GM12878 (cell line): ENCODE data around the gene RNF40. TPM values are rescaled to one million over a fixed set of nuclear protein-coding genes. Genes with fewer than 3 reads are reported as not detected.

Source experiments
- ATAC-seq: fragments of 200-7000 bp; cut with Tn5 transposase; 3 replicates; pipeline ENCODE4 v1.9.1; 2020; ENCODE audit warnings: mild to moderate bottlenecking, moderate library complexity
- BruUV-seq: library from RNA; stranded (reverse); fragments of 400-500 nt; replicated peaks from 2 replicates; lab custom pipeline; 2021; lab: Mats Ljungman, UMichigan
- CTCF ChIA-PET: fragments of 300-600 bp; sonication (Branson Sonifier 250); formaldehyde crosslinking; extraction: SDS; loops from one replicate; lab custom pipeline; 2021; ENCODE audit warnings: inconsistent platforms; lab: Yijun Ruan, JAX
- POLR2A ChIA-PET: fragments of 350-600 bp; formaldehyde crosslinking; extraction: SDS; loops from one replicate; lab custom pipeline; 2021; ENCODE audit warnings: inconsistent platforms; lab: Charles Lee
- RAD21 ChIA-PET: fragments of 300-600 bp; sonication (Branson Sonifier 250); formaldehyde crosslinking; loops from one replicate; lab custom pipeline; 2023; ENCODE audit warnings: antibody characterized with exemption; ENCODE audit not compliant: unreplicated experiment; lab: Charles Lee
- SMC1A ChIA-PET: fragments of 300-600 bp; sonication (Branson Sonifier 250); formaldehyde crosslinking; loops from one replicate; lab custom pipeline; 2023; ENCODE audit not compliant: unreplicated experiment, uncharacterized antibody; lab: Charles Lee
- DNase-seq: peaks from one replicate; pipeline ENCODE4 v3.0.0-alpha.2; 2011; ENCODE audit warnings: low read depth, low spot score
- FAIRE-seq: peaks from 3 replicates; lab custom pipeline; 2011; peaks lifted over from hg19 to GRCh38; lab: Jason Lieb, UNC
- H2AFZ ChIP-seq: 2 replicates; pipeline ENCODE4 v1.6.0; 2011; ENCODE audit warnings: low read depth, low read length, control low read depth; ENCODE audit not compliant: control insufficient read depth
- H3K27ac ChIP-seq: 2 replicates; pipeline ENCODE4 v1.5.1; 2011; ENCODE audit warnings: control low read depth; ENCODE audit not compliant: control insufficient read depth, insufficient read depth
- H3K27me3 ChIP-seq, 2 experiments: replicated peaks in 1 of 2; 2 replicates each; pipeline versions ENCODE4 v1.6.0 to v1.6.1; 2011; ENCODE audit warnings: low read length in 1 of 2; ENCODE audit not compliant: control insufficient read depth in 2 of 2, insufficient read depth in 2 of 2
- H3K36me3 ChIP-seq, 2 experiments: 2 replicates each; pipeline ENCODE4 v1.5.1; 2011; ENCODE audit warnings: low read length in 1 of 2; ENCODE audit not compliant: control insufficient read depth in 2 of 2, insufficient read depth in 2 of 2
- H3K4me1 ChIP-seq: 2 replicates; pipeline ENCODE4 v1.6.1; 2011; ENCODE audit warnings: mild to moderate bottlenecking, low read length, moderate library complexity, mixed read lengths; ENCODE audit not compliant: control insufficient read depth, insufficient read depth
- H3K4me2 ChIP-seq: 2 replicates; pipeline ENCODE4 v1.6.0; 2011; ENCODE audit warnings: control low read depth; ENCODE audit not compliant: control insufficient read depth, insufficient read depth
- H3K4me3 ChIP-seq: fragments of 200-600 bp; sonication (generic); 2 replicates; pipeline ENCODE4 v1.5.1; 2016
- H3K79me2 ChIP-seq: 2 replicates; pipeline ENCODE4 v1.6.0; 2011; ENCODE audit warnings: low read length; ENCODE audit not compliant: control insufficient read depth, insufficient read depth
- H3K9ac ChIP-seq: 2 replicates; pipeline ENCODE4 v1.8.0; 2011; ENCODE audit warnings: low read length, control low read depth, mixed read lengths; ENCODE audit not compliant: control insufficient read depth, insufficient read depth
- H3K9me3 ChIP-seq: replicated peaks from 3 replicates; pipeline ENCODE4 v1.5.1; 2011; ENCODE audit warnings: mild to moderate bottlenecking, low read length; ENCODE audit not compliant: control insufficient read depth, insufficient read depth
- H4K20me1 ChIP-seq: 2 replicates; pipeline ENCODE4 v1.6.0; 2011; ENCODE audit not compliant: control insufficient read depth, insufficient read depth
- CBX3 ChIP-seq: fragments of 200-600 bp; sonication (generic); IDR thresholded peaks from 2 replicates; pipeline ENCODE4 v1.6.1; 2016; ENCODE audit warnings: low read depth, borderline replicate concordance
- KAT2A ChIP-seq: conservative IDR thresholded peaks from 2 replicates; pipeline ENCODE4 v1.6.1; 2011; ENCODE audit warnings: low read depth, low read length; ENCODE audit not compliant: control insufficient read depth
- POLR2A ChIP-seq: IDR thresholded peaks from 2 replicates; pipeline ENCODE4 v1.6.1; 2011; ENCODE audit warnings: low read depth, mild to moderate bottlenecking, low read length
- POU2F2 ChIP-seq: IDR thresholded peaks from 3 replicates; pipeline ENCODE4 v1.6.1; 2011; ENCODE audit warnings: low read depth, mild to moderate bottlenecking, low read length, borderline replicate concordance
- SRF ChIP-seq, 2 experiments: IDR thresholded peaks; 2 replicates each; pipeline ENCODE4 v1.6.1; 2011; ENCODE audit warnings: low read depth in 2 of 2, low read length in 2 of 2, mild to moderate bottlenecking in 1 of 2, moderate library complexity in 1 of 2
- WGBS: methylation state at CpG from one replicate; pipeline ENCODE4 v1.1.6; 2016; ENCODE audit warnings: low lambda C conversion rate; ENCODE audit not compliant: insufficient replicate concordance, insufficient coverage; ENCODE audit errors: missing lambda C conversion rate; 5-methylcytosine and 5-hydroxymethylcytosine counted together
- in situ Hi-C: fragments of 300-500 bp; cut with MboI; formaldehyde crosslinking; loops from 9 replicates; pipeline ENCODE4 v1.14.3; 2018; ENCODE audit warnings: mixed read lengths
- intact Hi-C: fragments of 100-400 bp; cut with micrococcal nuclease; formaldehyde crosslinking; loops from one replicate; pipeline ENCODE4 v1.14.2; 2022; ENCODE audit not compliant: unreplicated experiment
- polyA plus RNA-seq, 11 experiments: library from polyadenylated mRNA; depleted of rRNA in 4 of 11; unstranded in 6 of 11; stranded (reverse) in 5 of 11; fragments of >200 nt; fragmentation: Nextera tagmentation in 4 of 11; fragmentation: Illumina TruSeq in 1 of 11; extraction: Ambion mirVana in 4 of 11; extraction: Trizol in 1 of 11; gene quantifications; 1 replicate in 1 of 11; 2 replicates in 10 of 11; pipeline versions ENCODE4 v1.2.1 to v1.2.3, GENCODE V29; 2011 to 2016; ENCODE audit warnings: inconsistent platforms in 2 of 11, missing spikeins in 2 of 11, low read depth in 1 of 11
- total RNA-seq, 4 experiments: library from RNA; depleted of rRNA in 3 of 4; stranded (reverse); fragments of >200 nt in 3 of 4; fragmentation: Illumina TruSeq in 1 of 4; extraction: Trizol in 1 of 4; gene quantifications; 2 replicates each; pipeline versions ENCODE4 v1.2.1 to v1.2.3, GENCODE V29; 2013 to 2021

RNF40 gene
- total and polyA plus RNA-seq, 10 of the 15 experiments (the other 5 are each of a cell fraction or from before 2014, with no cell fraction given): 3.7 to 97.6 (median 58.4) TPM

GRCh38 chr16:30737794-30738648, 24.1 kb upstream of the RNF40 start:
- Histone ChIP-seq H3K9me3 (no peaks in the 10 kb centered on the region), H4K20me1 (no peaks in the 10 kb centered on the region), H3K27me3 (no peaks in the 10 kb centered on the region), H3K79me2 (no peaks in the 10 kb centered on the region), H3K9ac (no peak overlapping the region), H3K36me3 (peaks cover 27 to 39% of the 10 kb centered on the region in 2 experiments), H3K4me2 (no peak overlapping the region), H2AFZ (no peak overlapping the region), H3K4me3 (no peak overlapping the region), H3K4me1 (no peaks in the 10 kb centered on the region), H3K27ac (no peak overlapping the region)
- no peak for FAIRE-seq
- in situ Hi-C loops (no loop called here), intact Hi-C loops (no loop called here)
- DNase-seq: no peak
- WGBS: 96% methylated on average over 23 of the region's 25 CpGs
- BruUV-seq: TSS peak; percentile 48
- peak; percentile 53 for TF ChIP-seq POLR2A
- TF ChIP-seq SRF (IDR thresholded peaks at IDR 0.05; ENCODE audit: low read depth in 2 of 2, low read length in 2 of 2): no peak
- ATAC-seq: no peak
- POLR2A ChIA-PET: no interaction called here
- CTCF ChIA-PET: no interaction called here
- SMC1A ChIA-PET: interaction anchor here (1.8 kb wide), 1 partner anchor 9 kb away, joined by 4 read pairs; no protein-coding TSS in a partner anchor
- RAD21 ChIA-PET: no interaction called here

GRCh38 chr16:30738984-30739951, 22.9 kb upstream of the RNF40 start:
- Histone ChIP-seq H3K79me2 (no peaks in the 10 kb centered on the region), H3K9me3 (no peaks in the 10 kb centered on the region), H3K9ac (no peak overlapping the region), H2AFZ (no peak overlapping the region), H3K27me3 (no peaks in the 10 kb centered on the region), H3K4me3 (no peak overlapping the region), H3K36me3 (peaks cover 24 to 27% of the 10 kb centered on the region in 2 experiments), H3K27ac (no peak overlapping the region), H3K4me2 (no peak overlapping the region), H4K20me1 (no peaks in the 10 kb centered on the region), H3K4me1 (no peaks in the 10 kb centered on the region)
- no peak for DNase-seq
- TSS peak; percentile 28 for BruUV-seq
- peak; percentile 17; the same call in 2 of the 3 replicates for ATAC-seq
- FAIRE-seq: no peak
- RAD21 ChIA-PET: no interaction called here
- POLR2A ChIA-PET: interaction anchor here (1.0 kb wide), 1 partner anchor 12 kb away, joined by 3 read pairs; no protein-coding TSS in a partner anchor
- TF ChIP-seq POU2F2 (no peak), CBX3 (no peak), KAT2A (no peak)
- CTCF ChIA-PET: no interaction called here
- in situ Hi-C loops: no loop called here
- SMC1A ChIA-PET: no interaction called here
- WGBS: 96% methylated on average over 37 of the region's 37 CpGs
- intact Hi-C loops: no loop called here
